Central memory CD8-positive, alpha-beta T cell (primary cell): ENCODE data around the gene SZT2.
A peak's percentile ranks its signal among the peaks of the same experiment; 100 is the strongest.

ENCODE experiments used
- ATAC-seq: fragments of 150-1000 bp; cut with Tn5 transposase; replicated peaks from 2 replicates; pipeline ENCODE4 v1.10.0; 2022; ENCODE audit warnings: mild to moderate bottlenecking, moderate FRiP score, moderate number of reproducible peaks; ENCODE audit not compliant: poor library complexity, severe bottlenecking; ENCODE audit errors: extremely low read depth
- DNase-seq, 2 donors: peaks; one replicate each; pipeline ENCODE4 v3.0.0; 2021; ENCODE audit warnings: low spot score in 2 of 2
- H3K27ac Mint-ChIP-seq: one replicate; pipeline ENCODE4 v1.8.0; 2022; ENCODE audit warnings: low read depth, mild to moderate bottlenecking, moderate library complexity, mixed read lengths
- H3K27me3 Mint-ChIP-seq: one replicate; pipeline ENCODE4 v1.8.0; 2022; ENCODE audit warnings: mixed read lengths
- H3K36me3 Mint-ChIP-seq: one replicate; pipeline ENCODE4 v1.8.0; 2022; ENCODE audit warnings: mild to moderate bottlenecking, moderate library complexity, mixed read lengths; ENCODE audit not compliant: insufficient read depth
- H3K4me1 Mint-ChIP-seq: one replicate; pipeline ENCODE4 v1.8.0; 2022; ENCODE audit warnings: mixed read lengths
- H3K4me3 Mint-ChIP-seq: one replicate; pipeline ENCODE4 v1.8.0; 2022; ENCODE audit warnings: mild to moderate bottlenecking, moderate library complexity, mixed read lengths
- H3K9me3 Mint-ChIP-seq: one replicate; pipeline ENCODE4 v1.8.0; 2022; ENCODE audit warnings: mixed read lengths

The SZT2 gene

DNA sequence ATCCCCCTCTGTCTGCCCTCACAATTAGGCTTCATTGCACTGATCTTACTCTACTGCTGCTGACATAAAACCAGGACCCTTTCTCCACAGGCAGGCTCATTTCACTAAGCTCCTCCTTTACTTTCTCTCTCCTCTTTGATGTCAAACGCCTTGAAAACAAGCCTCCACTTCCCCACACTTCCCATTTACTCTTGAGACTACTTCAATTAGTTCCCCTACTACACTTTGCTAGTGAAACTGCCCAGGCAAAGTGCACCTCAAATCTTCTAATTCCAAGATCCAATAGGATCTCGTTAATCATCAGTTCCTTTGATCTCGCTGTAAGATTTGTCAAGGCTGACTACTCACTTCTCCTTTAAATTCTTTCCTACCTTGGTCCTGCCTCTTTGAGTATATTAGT lies 36.8 kb upstream of the SZT2 start:
- Mint-ChIP-seq H3K9me3 (no peaks in the 10 kb centered on the region), H3K36me3 (no peaks in the 10 kb centered on the region), H3K27ac (peak overlapping the region; percentile 14), H3K4me3 (no peak overlapping the region), H3K4me1 (peaks cover 10% of the 10 kb centered on the region), H3K27me3 (no peaks in the 10 kb centered on the region)
- DNase-seq (no peak), ATAC-seq (no peak)

GRCh38 chr1:43354471-43354870 lies 35.2 kb upstream of the SZT2 start:
- Mint-ChIP-seq H3K4me1 (peaks cover 22% of the 10 kb centered on the region), H3K9me3 (no peaks in the 10 kb centered on the region), H3K27me3 (no peaks in the 10 kb centered on the region), H3K27ac (no peak overlapping the region), H3K4me3 (no peak overlapping the region), H3K36me3 (peaks cover 3% of the 10 kb centered on the region)
- ATAC-seq (no peak), DNase-seq (no peak)

DNA sequence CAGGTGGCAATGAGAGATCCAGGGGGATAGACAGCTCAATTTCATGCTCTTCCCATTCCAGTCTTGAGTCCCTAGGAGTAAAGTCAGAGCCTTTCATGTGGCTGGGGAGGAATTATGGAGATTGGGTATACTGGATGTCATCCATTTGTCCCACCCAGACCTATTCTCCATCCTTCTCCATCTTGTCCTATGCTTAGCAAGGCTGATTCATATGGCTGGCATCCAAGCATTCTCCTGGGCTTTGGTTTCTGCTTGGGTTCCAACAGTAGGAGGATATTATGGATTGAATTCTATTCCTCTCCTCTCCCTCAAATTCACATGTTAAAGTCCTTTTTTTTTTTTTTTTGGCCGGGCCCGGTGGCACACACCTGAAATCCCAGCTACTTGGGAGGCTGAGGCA lies 34.8 kb upstream of the SZT2 start:
- DNase-seq (no peak), ATAC-seq (no peak)
- Mint-ChIP-seq H3K4me1 (peaks cover 22% of the 10 kb centered on the region), H3K27ac (no peak overlapping the region), H3K27me3 (no peaks in the 10 kb centered on the region), H3K36me3 (peaks cover 3% of the 10 kb centered on the region), H3K9me3 (no peaks in the 10 kb centered on the region), H3K4me3 (no peak overlapping the region)

GRCh38 chr1:43357251-43357650 lies 32.4 kb upstream of the SZT2 start:
- H3K4me1 Mint-ChIP-seq = peaks cover 21% of the 10 kb centered on the region
- no peak overlapping the region for H3K27ac Mint-ChIP-seq
- peaks cover 3% of the 10 kb centered on the region for H3K36me3 Mint-ChIP-seq
- no peaks in the 10 kb centered on the region for H3K27me3 Mint-ChIP-seq
- H3K4me3 Mint-ChIP-seq = no peak overlapping the region
- no peaks in the 10 kb centered on the region for H3K9me3 Mint-ChIP-seq
- no peak for ATAC-seq
- DNase-seq = no peak

DNA sequence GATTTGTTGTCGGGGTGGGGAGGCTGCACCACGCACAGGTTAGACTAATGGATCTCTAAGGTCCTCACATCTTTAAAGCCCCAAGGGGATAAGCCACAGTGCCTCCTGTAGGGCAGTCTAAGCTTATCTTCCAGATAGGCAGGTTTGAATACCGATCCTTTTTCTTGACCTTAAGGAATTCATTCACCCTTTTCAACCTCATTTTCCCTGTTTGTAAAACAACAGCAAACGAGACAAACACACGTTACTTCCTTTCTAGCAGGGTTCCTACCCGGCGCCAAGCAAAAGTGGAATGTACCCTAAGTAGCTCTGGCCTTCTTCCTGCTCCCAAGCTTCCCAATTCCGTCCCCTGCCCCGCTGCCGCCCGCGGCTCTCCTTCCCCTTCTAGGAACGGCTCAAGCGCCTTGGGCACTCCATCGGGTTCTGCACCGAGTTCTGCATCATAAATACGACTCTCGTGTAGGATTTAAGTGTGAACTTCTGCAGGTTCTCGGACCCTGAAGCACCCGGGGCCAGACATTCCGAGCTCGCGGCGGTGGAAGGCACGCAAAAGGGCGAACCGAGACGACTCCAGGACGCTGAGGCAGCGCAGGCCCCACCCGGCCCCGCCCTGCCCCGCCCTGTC lies 31.5 kb upstream of the SZT2 start:
- ATAC-seq (peak; percentile 33), DNase-seq (no peak)
- H3K9me3 Mint-ChIP-seq = no peaks in the 10 kb centered on the region
- peak overlapping the region; percentile 82 for H3K27ac Mint-ChIP-seq
- peak overlapping the region; percentile 77 for H3K4me3 Mint-ChIP-seq
- peaks cover 10% of the 10 kb centered on the region for H3K36me3 Mint-ChIP-seq
- H3K27me3 Mint-ChIP-seq = no peaks in the 10 kb centered on the region
- H3K4me1 Mint-ChIP-seq = peaks cover 21% of the 10 kb centered on the region

- H3K36me3 Mint-ChIP-seq = peaks cover 14% of the 10 kb centered on the region
- peak within 1 kb of the TSS; percentile 77 for H3K4me3 Mint-ChIP-seq
- peaks cover 25% of the 10 kb centered on the region for H3K4me1 Mint-ChIP-seq
- no peaks in the 10 kb centered on the region for H3K9me3 Mint-ChIP-seq
- H3K27ac Mint-ChIP-seq = peak within 1 kb of the TSS; percentile 82
- H3K27me3 Mint-ChIP-seq = no peaks in the 10 kb centered on the region
- DNase-seq = peak; percentile 92 to 94
- peak; percentile 100 for ATAC-seq
Observed at GRCh38 chr1:43358746-43359693, 30.7 kb upstream of the SZT2 start, which contains the start of gene CDC20. Gene CDC20, plus strand, starts transcription at chr1:43358981. Its CDS starts 235 bp downstream, at chr1:43359216.

- H3K4me1 Mint-ChIP-seq = peaks cover 26% of the 10 kb centered on the region
- H3K36me3 Mint-ChIP-seq = peaks cover 17% of the 10 kb centered on the region
- no peaks in the 10 kb centered on the region for H3K9me3 Mint-ChIP-seq
- peak overlapping the region; percentile 77 for H3K4me3 Mint-ChIP-seq
- no peak overlapping the region for H3K27ac Mint-ChIP-seq
- no peak for ATAC-seq
- no peak for DNase-seq
- no peaks in the 10 kb centered on the region for H3K27me3 Mint-ChIP-seq
Observed at GRCh38 chr1:43359696-43360095, 30.0 kb upstream of the SZT2 start.

- Mint-ChIP-seq H3K27me3 (no peaks in the 10 kb centered on the region), H3K4me3 (no peak overlapping the region)
- ATAC-seq = no peak
Observed at GRCh38 chr1:43360616-43361015, 29.1 kb upstream of the SZT2 start.

DNA sequence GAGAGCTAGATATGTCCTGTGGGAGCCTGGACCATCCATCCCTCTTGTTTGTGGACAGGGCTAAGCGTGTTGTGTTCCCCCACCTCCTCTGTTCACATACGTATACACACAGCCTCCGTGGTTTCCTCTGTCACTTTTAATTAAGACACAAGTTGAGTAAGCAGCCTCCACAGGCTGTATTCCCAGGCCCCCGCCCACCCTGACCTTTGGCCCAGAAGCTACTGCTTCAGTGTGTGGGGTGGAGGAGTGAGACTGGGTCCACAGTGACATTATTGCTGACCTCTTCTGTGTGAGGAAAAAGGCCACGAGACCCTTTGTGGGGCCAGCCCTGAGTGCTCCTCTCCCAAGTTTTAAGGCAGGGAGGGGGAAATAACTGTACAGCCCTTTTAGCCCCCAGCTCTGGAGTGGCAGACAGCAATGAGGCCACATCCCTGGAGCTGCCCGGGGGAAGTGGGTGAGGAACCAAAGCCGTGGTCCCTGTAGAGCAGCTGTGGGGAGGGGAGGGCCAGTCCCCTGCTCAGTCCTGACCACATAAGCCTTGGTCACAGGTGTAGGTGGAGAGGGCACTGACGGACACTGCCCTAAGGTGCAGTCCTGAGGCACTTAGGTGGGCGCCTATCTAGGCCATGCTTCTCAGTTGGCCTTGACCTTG lies 26.3 kb upstream of the SZT2 start:
- no peak overlapping the region for H3K4me3 Mint-ChIP-seq
- peaks cover 22% of the 10 kb centered on the region for H3K36me3 Mint-ChIP-seq
- no peaks in the 10 kb centered on the region for H3K27me3 Mint-ChIP-seq
- DNase-seq (no peak), ATAC-seq (no peak)
- H3K4me1 Mint-ChIP-seq = peaks cover 48% of the 10 kb centered on the region
- no peak overlapping the region for H3K27ac Mint-ChIP-seq
- no peaks in the 10 kb centered on the region for H3K9me3 Mint-ChIP-seq

More at GRCh38 chr1:43360616-43361015, 29.1 kb upstream of the SZT2 start:
- Mint-ChIP-seq H3K27ac (no peak overlapping the region), H3K9me3 (no peaks in the 10 kb centered on the region), H3K36me3 (peaks cover 18% of the 10 kb centered on the region), H3K4me1 (peaks cover 34% of the 10 kb centered on the region)
- no peak for DNase-seq

GRCh38 chr1:43363935-43364525 lies 25.7 kb upstream of the SZT2 start:
- DNase-seq = no peak
- Mint-ChIP-seq H3K36me3 (peaks cover 20% of the 10 kb centered on the region), H3K9me3 (no peaks in the 10 kb centered on the region), H3K4me3 (no peak overlapping the region), H3K27ac (peak overlapping the region; percentile 26), H3K27me3 (no peaks in the 10 kb centered on the region), H3K4me1 (peaks cover 47% of the 10 kb centered on the region)
- no peak for ATAC-seq

GRCh38 chr1:43365678-43366077 lies 24.0 kb upstream of the SZT2 start:
- no peak for ATAC-seq
- peak overlapping the region; percentile 86 for H3K4me3 Mint-ChIP-seq
- no peaks in the 10 kb centered on the region for H3K9me3 Mint-ChIP-seq
- DNase-seq = no peak
- H3K36me3 Mint-ChIP-seq = peaks cover 20% of the 10 kb centered on the region
- peak overlapping the region; percentile 97 for H3K27ac Mint-ChIP-seq
- H3K4me1 Mint-ChIP-seq = peaks cover 42% of the 10 kb centered on the region
- no peaks in the 10 kb centered on the region for H3K27me3 Mint-ChIP-seq

- H3K9me3 Mint-ChIP-seq = no peaks in the 10 kb centered on the region
- H3K4me3 Mint-ChIP-seq = peak overlapping the region; percentile 86
- ATAC-seq (no peak), DNase-seq (no peak)
- H3K4me1 Mint-ChIP-seq = peaks cover 44% of the 10 kb centered on the region
- H3K27ac Mint-ChIP-seq = peak overlapping the region; percentile 97
- no peaks in the 10 kb centered on the region for H3K27me3 Mint-ChIP-seq
- H3K36me3 Mint-ChIP-seq = peaks cover 20% of the 10 kb centered on the region
Observed at GRCh38 chr1:43366179-43366578, 23.5 kb upstream of the SZT2 start.
